T-helper 22 cell (primary cell): ENCODE measurements around the gene CEP68.
"Not testable (repeated sequence)": the region's sequence is repeated elsewhere in the genome, so short reads cannot be mapped to it uniquely, and the experiment has no call there.

Experiments
- DNase-seq: peaks from one replicate; pipeline ENCODE4 v3.0.0-alpha.2; 2020; ENCODE audit warnings: low read depth

CEP68 gene

GRCh38 chr2:65081232-65081685 is 25.0 kb downstream of the CEP68 start:
- no peak for DNase-seq

- no peak for DNase-seq
These were observed 28.9 kb downstream of the CEP68 start for GRCh38 chr2:65085148-65085547.

GRCh38 chr2:65092791-65093190 is 36.6 kb downstream of the CEP68 start:
- no peak for DNase-seq

DNA sequence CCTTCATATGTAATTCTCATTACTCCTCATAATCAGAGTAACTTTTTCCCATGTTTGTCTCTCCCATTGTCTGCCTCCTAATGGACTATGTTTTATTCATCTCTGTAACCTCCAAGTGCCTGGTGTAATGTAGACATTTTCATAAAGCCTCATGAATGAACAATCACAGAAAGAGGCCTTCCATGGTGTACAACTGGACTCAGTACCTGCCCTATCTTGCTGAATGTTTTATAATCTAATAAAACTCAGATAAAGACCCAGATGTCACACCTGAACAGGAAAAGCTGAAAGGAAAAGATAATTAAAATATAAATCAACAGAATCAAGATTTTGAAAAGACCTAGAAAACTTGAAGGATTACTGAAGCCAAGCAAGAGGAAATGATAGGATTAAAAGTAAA is 37.0 kb downstream of the CEP68 start:
- no peak for DNase-seq

- DNase-seq, result no peak
These were observed 40.7 kb downstream of the CEP68 start for GRCh38 chr2:65096948-65097347.

DNA sequence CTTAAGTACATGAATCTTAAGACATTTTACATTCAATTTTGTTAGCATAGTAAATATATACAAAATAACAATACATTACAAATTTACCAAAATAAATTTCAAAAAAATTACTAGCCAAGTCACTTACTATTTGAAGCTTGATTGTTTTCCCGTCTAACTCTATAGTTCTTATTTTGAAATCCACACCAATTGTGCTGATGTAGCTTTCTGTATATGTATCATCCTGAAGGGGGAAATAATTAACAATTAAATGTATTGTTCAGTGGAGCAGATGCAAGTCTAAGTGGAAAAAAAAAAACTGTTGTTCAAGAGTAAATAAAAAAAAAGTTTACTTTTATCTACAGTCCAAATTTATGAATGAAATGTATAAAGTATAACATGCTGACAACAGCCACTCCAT is 41.6 kb downstream of the CEP68 start:
- no peak for DNase-seq

DNA sequence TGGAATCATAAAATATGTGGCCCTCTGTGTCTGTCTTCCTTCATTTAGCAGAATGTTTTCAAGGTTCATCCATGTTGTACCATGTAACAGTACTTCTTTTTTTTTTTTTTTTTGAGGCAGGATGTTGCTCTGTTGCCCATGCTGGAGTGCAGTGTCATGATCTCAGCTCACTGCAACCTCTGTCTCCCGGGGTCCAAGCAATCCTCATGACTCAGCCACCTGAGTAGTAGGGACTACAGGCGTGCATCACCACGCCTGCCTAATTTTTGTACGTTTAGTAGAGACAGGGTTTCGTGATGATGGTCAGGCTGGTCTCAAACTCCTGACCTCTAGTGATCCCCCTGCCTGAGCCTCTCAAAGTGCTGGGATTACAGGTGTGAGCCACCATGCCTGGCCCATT is 42.5 kb downstream of the CEP68 start:
- DNase-seq, result no peak

- DNase-seq, result no peak
These were observed 44.9 kb downstream of the CEP68 start for GRCh38 chr2:65101071-65101470.

DNA sequence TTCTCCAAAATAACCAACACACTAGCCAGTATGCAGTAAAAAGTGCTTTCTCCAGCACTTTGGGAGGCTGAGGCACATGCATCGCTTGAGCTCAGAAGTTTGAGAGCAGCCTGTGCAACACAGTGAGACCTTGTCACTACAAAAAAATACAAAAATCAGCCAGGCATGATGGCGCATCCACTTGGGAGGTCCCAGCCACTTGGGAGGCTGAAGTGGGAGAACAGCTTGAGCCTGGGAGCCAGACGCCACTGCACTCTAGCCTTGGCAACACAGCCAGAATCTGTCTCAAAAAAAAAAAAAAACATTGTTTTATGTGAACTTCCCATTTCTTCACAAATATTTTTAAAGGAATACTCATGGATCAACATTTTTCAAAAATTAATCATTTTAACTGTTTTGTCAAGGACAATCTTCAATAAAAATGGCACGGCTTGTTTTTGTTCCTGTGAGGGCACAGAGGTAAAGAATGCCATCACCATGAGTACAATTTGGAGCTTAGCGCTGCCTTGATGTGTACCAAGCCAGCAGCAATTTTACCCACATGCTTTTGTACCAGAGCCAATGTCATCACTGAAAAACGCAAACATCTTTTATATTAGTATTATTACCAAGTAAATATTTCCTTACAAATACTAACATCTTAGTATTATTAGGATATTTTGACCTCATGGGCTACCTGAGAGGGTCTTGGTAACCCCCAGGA is 46.9 kb downstream of the CEP68 start:
- no peak for DNase-seq

DNA sequence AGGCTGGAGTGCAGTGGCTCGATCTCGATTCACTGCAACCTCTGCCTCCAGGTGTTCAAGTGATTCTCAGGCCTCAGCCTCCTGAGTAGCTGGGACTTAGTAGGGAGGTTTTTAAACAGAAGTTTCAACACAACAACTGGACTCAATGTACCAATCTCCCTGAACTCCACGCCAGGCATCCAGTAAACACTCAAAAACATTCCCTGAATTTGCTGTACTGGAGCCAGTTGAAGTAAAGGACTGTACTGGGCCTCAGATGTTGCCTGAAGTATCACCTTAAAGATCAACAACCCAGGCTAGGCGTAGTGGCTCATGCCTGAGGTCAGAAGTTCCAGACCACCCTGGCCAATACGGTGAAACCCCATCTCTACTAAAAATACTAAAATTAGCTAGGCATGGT is 51.3 kb downstream of the CEP68 start:
- DNase-seq, result no peak

- DNase-seq, result no peak
These were observed 52.6 kb downstream of the CEP68 start for GRCh38 chr2:65108780-65109179.

DNA sequence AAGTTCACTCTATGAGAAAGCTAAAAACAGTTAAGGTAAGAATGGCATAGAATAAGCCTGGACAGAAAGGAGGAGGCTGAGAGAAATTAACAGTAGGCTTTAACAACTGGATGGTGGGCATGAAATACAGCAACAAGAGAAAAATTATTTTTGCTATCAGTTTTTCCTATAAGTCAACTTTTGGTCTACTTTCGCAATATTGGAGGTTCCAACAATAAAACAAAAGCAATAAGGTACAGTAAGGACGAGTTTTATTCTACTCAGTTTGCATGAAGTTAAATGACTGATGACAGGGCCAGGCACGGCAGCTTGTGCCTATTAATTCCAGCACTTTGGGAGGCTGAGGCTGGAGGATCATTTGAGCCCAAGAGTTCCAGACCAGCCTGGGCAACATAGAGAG is 56.4 kb downstream of the CEP68 start:
- DNase-seq, result no peak

GRCh38 chr2:65113229-65113628 is 57.0 kb downstream of the CEP68 start:
- no peak for DNase-seq

DNA sequence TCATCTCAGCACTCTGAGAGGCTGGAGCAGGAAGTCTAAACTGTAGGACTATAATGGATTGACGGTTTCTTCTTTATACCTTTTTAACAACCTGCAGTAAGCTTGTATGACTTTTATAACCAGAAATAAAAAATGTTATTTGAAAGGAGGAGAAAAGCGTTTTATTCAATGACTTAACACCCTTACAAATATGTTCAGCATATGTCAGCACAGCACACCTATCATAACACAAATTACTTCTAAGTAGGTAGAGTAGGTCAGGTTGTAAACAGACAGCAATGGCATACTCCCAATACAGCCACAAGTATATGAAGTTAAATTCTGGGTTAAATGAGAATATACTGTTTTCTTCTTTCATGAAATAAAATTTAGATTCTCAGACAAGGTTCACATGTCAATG is 57.6 kb downstream of the CEP68 start:
- DNase-seq, result no peak

DNA sequence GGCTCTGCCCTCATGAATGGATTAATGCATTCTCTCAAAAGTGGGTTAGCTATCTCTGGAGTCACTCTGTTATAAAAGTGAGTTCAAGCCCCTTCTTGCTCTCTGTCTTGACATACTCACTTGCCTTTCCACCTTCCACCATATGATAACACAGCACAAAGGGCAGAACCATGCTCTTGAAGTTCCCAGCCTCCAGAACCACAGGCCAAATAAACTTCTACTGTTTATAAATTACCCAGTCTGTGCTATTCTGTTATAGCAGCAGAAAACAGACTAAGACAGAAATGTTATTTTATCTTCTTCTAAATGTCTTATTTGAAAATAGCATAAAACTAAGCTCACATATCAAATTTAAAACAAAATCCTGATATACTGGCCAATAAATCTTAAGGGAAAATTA is 58.7 kb downstream of the CEP68 start:
- DNase-seq, result no peak

DNA sequence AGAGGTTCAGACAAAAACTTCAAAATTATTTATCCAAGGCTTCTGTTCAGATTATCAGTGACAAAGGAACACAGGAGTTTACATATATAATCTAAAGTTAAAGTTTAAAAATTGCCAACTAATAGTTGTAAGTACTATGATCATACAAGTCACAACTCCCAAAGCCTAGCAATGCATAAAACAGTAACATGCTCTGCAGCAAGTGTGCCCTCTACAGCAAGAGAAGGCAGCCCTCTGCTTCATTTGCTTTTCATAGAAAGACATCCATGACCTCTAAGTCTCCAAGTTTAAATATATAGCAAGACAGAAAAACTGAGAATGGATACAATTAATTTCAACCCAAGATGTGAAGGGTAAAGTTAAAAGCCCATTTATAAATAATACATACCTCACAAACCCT is 60.4 kb downstream of the CEP68 start:
- DNase-seq, result no peak

DNA sequence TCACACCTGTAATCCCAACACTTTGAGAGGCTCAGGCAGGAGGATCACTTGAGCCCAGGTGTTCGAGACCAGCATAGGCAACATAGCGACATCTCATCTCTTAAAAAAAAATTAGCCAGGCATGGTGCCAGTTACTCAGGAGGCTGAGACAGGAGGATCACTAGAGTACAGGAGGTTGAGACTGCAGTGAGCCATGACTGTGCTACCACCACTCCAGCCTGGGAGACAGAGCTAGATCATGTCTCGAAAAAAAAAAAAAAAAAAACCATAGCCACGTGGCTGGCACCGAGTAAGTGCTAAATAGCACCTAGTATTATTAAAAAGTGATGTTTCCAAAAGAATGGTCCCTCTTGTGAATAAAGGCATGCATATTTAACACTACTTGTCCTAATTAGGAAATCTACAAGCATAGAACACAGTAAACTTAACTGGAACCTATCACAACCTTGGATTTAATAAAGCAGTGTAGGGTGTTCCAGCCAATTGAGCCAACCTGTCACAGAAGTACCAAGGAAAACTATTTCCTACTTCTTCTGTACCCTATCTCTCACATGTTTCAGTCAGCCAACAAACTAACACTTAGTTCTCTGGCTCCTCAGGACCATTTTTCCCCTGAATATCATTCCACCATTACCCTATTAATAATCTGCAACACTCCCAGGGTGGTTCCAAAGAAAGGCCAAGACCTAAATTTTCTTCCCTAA is 64.9 kb downstream of the CEP68 start:
- no peak for DNase-seq

GRCh38 chr2:65122313-65122712 is 66.1 kb downstream of the CEP68 start:
- no peak for DNase-seq

DNA sequence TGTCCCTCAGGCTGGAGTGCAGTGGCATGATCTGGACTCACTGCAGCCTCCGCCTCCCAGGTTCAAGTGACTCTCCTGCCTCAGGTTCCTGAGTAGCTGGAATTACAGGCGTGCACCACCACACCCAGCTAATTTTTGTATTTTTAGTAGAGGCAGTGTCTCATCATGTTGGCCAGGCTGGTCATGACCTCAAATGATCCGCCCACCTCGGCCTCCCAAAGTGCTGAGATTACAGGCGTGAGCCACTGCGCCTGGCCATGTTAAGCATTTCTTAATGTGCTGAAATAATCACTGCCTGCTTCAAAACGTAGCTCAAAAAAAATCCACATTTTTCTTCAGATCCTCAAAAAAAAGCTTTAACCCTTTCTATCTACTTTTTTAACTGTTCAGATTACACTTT is 69.2 kb downstream of the CEP68 start:
- DNase-seq, result not testable (repeated sequence)

DNA sequence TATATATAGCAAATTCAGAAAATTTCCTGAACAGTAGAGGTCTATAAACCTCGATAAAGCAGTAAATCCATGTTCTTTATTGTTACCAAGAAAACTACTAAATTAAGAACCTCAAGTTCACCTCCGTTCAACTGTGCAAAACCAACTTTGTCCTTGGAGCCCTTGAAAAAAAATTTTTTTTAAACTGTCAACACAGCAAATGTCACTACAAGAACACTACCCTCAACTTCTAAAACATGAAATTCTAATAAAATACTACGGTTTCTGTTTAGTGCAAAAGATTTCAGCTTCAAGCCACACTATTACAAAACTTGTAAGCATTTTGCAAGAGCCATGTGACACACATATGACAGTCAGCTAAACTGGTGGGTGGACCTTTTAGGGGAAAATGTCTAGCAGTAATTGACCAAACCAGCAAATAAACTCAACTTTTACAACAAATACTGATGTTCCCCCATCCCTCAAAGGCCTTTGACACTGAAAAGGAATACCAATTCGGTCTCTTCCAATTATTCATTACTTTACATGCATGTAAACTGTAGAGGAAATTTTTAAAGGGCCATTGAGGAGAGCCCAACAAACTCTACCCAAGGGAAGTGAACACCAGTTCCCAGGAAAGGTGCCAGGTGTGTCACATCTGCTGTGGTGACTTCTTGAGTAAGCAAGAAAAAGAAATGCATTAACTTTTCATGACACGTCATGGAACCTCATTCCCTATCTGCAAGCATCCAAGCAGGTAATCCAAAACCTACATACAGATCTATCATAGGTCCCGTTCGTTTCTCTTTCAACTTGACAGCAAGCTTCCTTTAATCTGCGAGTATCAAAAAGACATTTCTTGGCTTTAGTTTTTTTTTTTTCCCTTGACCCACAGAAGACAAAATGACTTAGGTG is 72.3 kb downstream of the CEP68 start:
- no peak for DNase-seq

DNA sequence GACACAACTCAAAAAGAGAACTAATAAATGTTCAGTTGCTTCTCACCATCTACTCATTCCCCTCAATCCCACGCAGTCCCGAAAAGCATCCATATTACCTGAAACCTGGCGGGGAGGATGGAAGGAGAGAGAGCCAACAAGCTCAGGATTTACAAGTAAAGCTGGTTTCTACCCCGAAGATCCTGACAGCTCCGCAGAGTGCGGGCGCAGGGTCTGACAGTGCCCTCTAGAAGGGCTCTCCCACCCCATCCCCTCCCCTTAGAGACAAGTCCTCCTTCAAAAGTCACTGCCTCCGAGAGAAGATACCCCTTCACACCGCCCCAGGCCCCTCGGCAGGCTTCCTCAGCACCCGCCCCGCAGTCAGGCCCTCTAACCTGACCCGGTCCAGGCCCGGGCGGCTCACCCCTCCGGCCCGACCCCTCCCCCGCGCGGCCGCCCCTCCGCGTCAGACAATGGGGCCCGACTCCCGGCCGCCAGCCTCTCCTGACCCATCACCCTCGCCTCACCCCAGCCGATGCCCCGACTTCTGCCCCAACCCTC is 73.1 kb downstream of the CEP68 start:
- DNase-seq, result peak; percentile 1

GRCh38 chr2:65129826-65130663 is 73.8 kb downstream of the CEP68 start, which contains the start of gene RAB1A:
TSS of gene RAB1A (minus strand) at chr2:65130106. CDS start at chr2:65129915, 191 bp downstream.
- DNase-seq, result peak; percentile 100
